GM21515 (cell line): Measurements from ENCODE around the gene MYADML2.

Experiments used
- ATAC-seq: cut with Tn5 transposase; IDR thresholded peaks from one replicate; pipeline ENCODE4 v1.9.1; 2021; ENCODE audit not compliant: unreplicated experiment

Gene MYADML2

GRCh38 chr17:81912441-81913309 lies 34.4 kb downstream of the MYADML2 start:
- no peak for ATAC-seq

GRCh38 chr17:81911969-81912368 lies 35.1 kb downstream of the MYADML2 start:
- ATAC-seq, result no peak

GRCh38 chr17:81911277-81911961 lies 35.6 kb downstream of the MYADML2 start, which contains the start of gene PCYT2:
Gene PCYT2, minus strand, starts transcription at chr17:81911399. Its CDS starts 44 bp downstream, at chr17:81911355.
- peak; percentile 58 for ATAC-seq

- ATAC-seq, result peak; percentile 24
Measured at GRCh38 chr17:81910840-81911276, 36.2 kb downstream of the MYADML2 start.

GRCh38 chr17:81909966-81910839 lies 36.8 kb downstream of the MYADML2 start:
- ATAC-seq, result no peak

GRCh38 chr17:81909231-81909630 lies 37.8 kb downstream of the MYADML2 start:
- no peak for ATAC-seq

GRCh38 chr17:81908793-81909192 lies 38.2 kb downstream of the MYADML2 start:
- no peak for ATAC-seq

GRCh38 chr17:81907219-81908145 lies 39.6 kb downstream of the MYADML2 start:
- no peak for ATAC-seq

- no peak for ATAC-seq
Measured at GRCh38 chr17:81906476-81907218, 40.4 kb downstream of the MYADML2 start.

GRCh38 chr17:81905993-81906392 lies 41.0 kb downstream of the MYADML2 start:
- no peak for ATAC-seq

GRCh38 chr17:81905424-81905875 lies 41.6 kb downstream of the MYADML2 start:
- ATAC-seq, result no peak

GRCh38 chr17:81904600-81905423 lies 42.2 kb downstream of the MYADML2 start:
- ATAC-seq, result no peak

- no peak for ATAC-seq
Measured at GRCh38 chr17:81903896-81904599, 43.0 kb downstream of the MYADML2 start.

- no peak for ATAC-seq
Measured at GRCh38 chr17:81903415-81903831, 43.6 kb downstream of the MYADML2 start.

GRCh38 chr17:81902653-81903414 lies 44.2 kb downstream of the MYADML2 start:
- no peak for ATAC-seq

- no peak for ATAC-seq
Measured at GRCh38 chr17:81902023-81902652, 44.9 kb downstream of the MYADML2 start, which contains the start of gene NPB. Gene NPB, plus strand, starts transcription at chr17:81902238. Its CDS starts 40 bp downstream, at chr17:81902278.
